MM.1S (cell line): ENCODE measurements around the gene RNFT2.

ENCODE experiments used
- DNase-seq: peaks from one replicate; pipeline ENCODE4 v3.0.0-alpha.2; 2015
- H2AFZ ChIP-seq: fragments of 300-600 bp; sonication (generic); 2 replicates; pipeline ENCODE4 v1.6.0; 2016; ENCODE audit warnings: antibody characterized with exemption, low read length
- H3F3A ChIP-seq: fragments of 300-600 bp; sonication (generic); 2 replicates; pipeline ENCODE4 v1.6.1; 2016; ENCODE audit warnings: mild to moderate bottlenecking, antibody characterized with exemption, low read length, moderate library complexity, mixed read lengths; ENCODE audit not compliant: insufficient read depth
- H3K27ac ChIP-seq: fragments of 300-600 bp; sonication (generic); 2 replicates; pipeline ENCODE4 v1.5.1; 2016; ENCODE audit warnings: mild to moderate bottlenecking, low read length
- H3K27me3 ChIP-seq: fragments of 300-600 bp; sonication (generic); replicated peaks from 2 replicates; pipeline ENCODE4 v1.6.0; 2016; ENCODE audit warnings: low read length; ENCODE audit not compliant: insufficient read depth
- H3K36me3 ChIP-seq: fragments of 300-600 bp; sonication (generic); replicated peaks from 2 replicates; pipeline ENCODE4 v1.6.1; 2016; ENCODE audit warnings: mild to moderate bottlenecking, low read length, mixed read lengths; ENCODE audit not compliant: insufficient read depth
- H3K4me1 ChIP-seq: fragments of 300-600 bp; sonication (generic); 2 replicates; pipeline ENCODE4 v1.6.1; 2016; ENCODE audit warnings: low read length, mixed read lengths
- H3K4me2 ChIP-seq: fragments of 300-600 bp; sonication (generic); 2 replicates; pipeline ENCODE4 v1.6.0; 2016; ENCODE audit warnings: low read depth, low read length
- H3K4me3 ChIP-seq: fragments of 300-600 bp; sonication (generic); 2 replicates; pipeline ENCODE4 v1.5.1; 2016; ENCODE audit warnings: low read length, mixed read lengths
- H3K79me2 ChIP-seq: fragments of 300-600 bp; sonication (generic); 2 replicates; pipeline ENCODE4 v1.6.1; 2016; ENCODE audit warnings: mixed run types, low read length, mixed read lengths
- H3K9ac ChIP-seq: fragments of 300-600 bp; sonication (generic); 2 replicates; pipeline ENCODE4 v1.6.1; 2016; ENCODE audit warnings: low read length, mixed read lengths
- H3K9me2 ChIP-seq: fragments of 300-600 bp; sonication (generic); replicated peaks from 2 replicates; pipeline ENCODE4 v1.6.1; 2016; ENCODE audit warnings: mild to moderate bottlenecking, low read length, mixed read lengths; ENCODE audit not compliant: insufficient read depth
- H3K9me3 ChIP-seq: fragments of 300-600 bp; sonication (generic); replicated peaks from 2 replicates; pipeline ENCODE4 v1.6.1; 2016; ENCODE audit warnings: mild to moderate bottlenecking, low read length, mixed read lengths; ENCODE audit not compliant: insufficient read depth
- H4K20me1 ChIP-seq: fragments of 300-600 bp; sonication (generic); 2 replicates; pipeline ENCODE4 v1.6.1; 2016; ENCODE audit warnings: mild to moderate bottlenecking, low read length, moderate library complexity, mixed read lengths; ENCODE audit not compliant: insufficient read depth
- CTCF ChIP-seq: fragments of 300-600 bp; sonication (generic); IDR thresholded peaks from 2 replicates; pipeline ENCODE4 v1.5.1; 2016; ENCODE audit warnings: antibody characterized with exemption, low read length, mixed read lengths
- EZH2 ChIP-seq: fragments of 300-600 bp; sonication (generic); optimal IDR thresholded peaks from 2 replicates; pipeline ENCODE3; 2017; ENCODE audit warnings: low read depth, mild to moderate bottlenecking, antibody characterized with exemption, low read length, mixed read lengths
- EZH2phosphoT487 ChIP-seq: fragments of 300-600 bp; sonication (generic); IDR thresholded peaks from 2 replicates; pipeline ENCODE4 v1.6.1; 2018; ENCODE audit warnings: antibody characterized with exemption, low read length

Gene RNFT2

GRCh38 chr12:116726694-116727093, 11.4 kb upstream of the RNFT2 start:
- peaks cover 16% of the 10 kb centered on the region for H3K4me1 ChIP-seq
- TF ChIP-seq EZH2phosphoT487 = no peak
- no peak for TF ChIP-seq CTCF
- no peak for TF ChIP-seq EZH2
- H3K9ac ChIP-seq = no peak overlapping the region
- no peaks in the 10 kb centered on the region for H3K27me3 ChIP-seq
- no peaks in the 10 kb centered on the region for H3K9me2 ChIP-seq
- H3K27ac ChIP-seq = no peak overlapping the region
- no peaks in the 10 kb centered on the region for H3K9me3 ChIP-seq
- H3K4me2 ChIP-seq = no peak overlapping the region
- DNase-seq = no peak
- H2AFZ ChIP-seq = no peak overlapping the region
- 0 out of 2 replicates have a peak, but pooled peaks cover 7% of the 10 kb centered on the region for H3F3A ChIP-seq
- no peaks in the 10 kb centered on the region for H3K36me3 ChIP-seq
- H4K20me1 ChIP-seq = no peaks in the 10 kb centered on the region
- no peak overlapping the region for H3K4me3 ChIP-seq
- peaks cover 52% of the 10 kb centered on the region for H3K79me2 ChIP-seq

DNA sequence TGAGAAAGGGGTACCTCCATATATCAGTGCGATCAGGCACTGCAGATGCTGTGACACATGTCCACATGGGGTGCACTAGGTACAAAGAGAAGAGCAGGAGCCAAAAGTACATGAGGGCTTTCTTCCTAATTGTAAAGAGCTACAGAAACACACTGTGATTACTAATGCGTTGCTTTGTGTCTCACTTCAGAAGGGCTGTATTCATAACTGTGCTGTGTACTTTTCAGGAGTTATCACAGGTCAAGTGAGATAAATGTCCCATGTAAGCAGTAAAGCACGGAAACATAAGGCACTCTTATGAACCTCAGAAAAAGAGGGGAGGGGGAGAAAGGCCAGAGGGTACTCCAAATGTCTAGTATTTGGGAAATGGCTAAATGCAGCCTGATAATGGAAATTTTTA, 10.9 kb upstream of the RNFT2 start:
- Histone ChIP-seq H3K36me3 (no peaks in the 10 kb centered on the region), H3K4me1 (peaks cover 10% of the 10 kb centered on the region), H3K4me3 (no peak overlapping the region), H3K79me2 (peaks cover 56% of the 10 kb centered on the region), H3K27ac (no peak overlapping the region), H3K4me2 (no peak overlapping the region), H3K27me3 (no peaks in the 10 kb centered on the region), H2AFZ (no peak overlapping the region), H4K20me1 (no peaks in the 10 kb centered on the region), H3F3A (0 out of 2 replicates have a peak, but pooled peaks cover 6% of the 10 kb centered on the region), H3K9me2 (no peaks in the 10 kb centered on the region), H3K9ac (no peak overlapping the region), H3K9me3 (no peaks in the 10 kb centered on the region)
- DNase-seq = no peak
- TF ChIP-seq EZH2phosphoT487 (no peak), EZH2 (no peak), CTCF (no peak)

- no peak overlapping the region for H3K4me3 ChIP-seq
- H3F3A ChIP-seq = no peaks in the 10 kb centered on the region
- H2AFZ ChIP-seq = no peak overlapping the region
- H3K4me1 ChIP-seq = peaks cover 4% of the 10 kb centered on the region
- H3K9ac ChIP-seq = no peak overlapping the region
- H3K79me2 ChIP-seq = peaks cover 60% of the 10 kb centered on the region
- H3K27me3 ChIP-seq = no peaks in the 10 kb centered on the region
- H3K9me2 ChIP-seq = no peaks in the 10 kb centered on the region
- no peak for TF ChIP-seq CTCF
- no peak for TF ChIP-seq EZH2
- no peak for TF ChIP-seq EZH2phosphoT487
- H3K9me3 ChIP-seq = no peaks in the 10 kb centered on the region
- no peak overlapping the region for H3K4me2 ChIP-seq
- no peaks in the 10 kb centered on the region for H3K36me3 ChIP-seq
- DNase-seq = no peak
- H3K27ac ChIP-seq = no peak overlapping the region
- H4K20me1 ChIP-seq = no peaks in the 10 kb centered on the region
These were observed 10.2 kb upstream of the RNFT2 start for GRCh38 chr12:116727891-116728290.
